HepG2 (cell line): ENCODE data around the gene TNS1.
A peak's percentile ranks its signal among the peaks of the same experiment; 100 is the strongest.

ENCODE experiments used
- NR2F2 ChIP-seq: IDR thresholded peaks from 2 replicates; pipeline ENCODE4 v1.6.1; 2012; ENCODE audit warnings: low read depth, inconsistent platforms, borderline replicate concordance
- POLR2A ChIP-seq, 2 experiments: IDR thresholded peaks; 2 replicates each; pipeline ENCODE4 v1.6.1; 2011; ENCODE audit warnings: low read depth in 2 of 2, low read length in 2 of 2, mild to moderate bottlenecking in 1 of 2, moderate library complexity in 1 of 2; ENCODE audit not compliant: insufficient read depth in 1 of 2
- SETDB1 ChIP-seq: sonication (generic); formaldehyde crosslinking; IDR thresholded peaks from 2 replicates; pipeline ENCODE4 v1.5.1; 2020; ENCODE audit warnings: missing genetic modification reagents, mild to moderate bottlenecking, borderline replicate concordance
- THYN1 ChIP-seq: sonication (generic); formaldehyde crosslinking; IDR thresholded peaks from 2 replicates; pipeline ENCODE4 v1.8.1; 2023; ENCODE audit warnings: low read depth, mild to moderate bottlenecking, moderate library complexity, missing genetic modification reagents, borderline replicate concordance
- ZSCAN22 ChIP-seq: sonication (generic); formaldehyde crosslinking; IDR thresholded peaks from 2 replicates; pipeline ENCODE4 v1.4.0; 2020; ENCODE audit warnings: mild to moderate bottlenecking, missing genetic modification reagents
- TF ChIP-seq, protein P1 (sequence below): fragments of 450-650 bp; IDR thresholded peaks from 2 replicates; pipeline ENCODE4 v1.6.1; 2016
- TF ChIP-seq, protein P2 (sequence below): sonication (generic); formaldehyde crosslinking; IDR thresholded peaks from 2 replicates; pipeline ENCODE4 v1.5.0; 2020; ENCODE audit warnings: mild to moderate bottlenecking, missing genetic modification reagents, moderate library complexity

DNA sequence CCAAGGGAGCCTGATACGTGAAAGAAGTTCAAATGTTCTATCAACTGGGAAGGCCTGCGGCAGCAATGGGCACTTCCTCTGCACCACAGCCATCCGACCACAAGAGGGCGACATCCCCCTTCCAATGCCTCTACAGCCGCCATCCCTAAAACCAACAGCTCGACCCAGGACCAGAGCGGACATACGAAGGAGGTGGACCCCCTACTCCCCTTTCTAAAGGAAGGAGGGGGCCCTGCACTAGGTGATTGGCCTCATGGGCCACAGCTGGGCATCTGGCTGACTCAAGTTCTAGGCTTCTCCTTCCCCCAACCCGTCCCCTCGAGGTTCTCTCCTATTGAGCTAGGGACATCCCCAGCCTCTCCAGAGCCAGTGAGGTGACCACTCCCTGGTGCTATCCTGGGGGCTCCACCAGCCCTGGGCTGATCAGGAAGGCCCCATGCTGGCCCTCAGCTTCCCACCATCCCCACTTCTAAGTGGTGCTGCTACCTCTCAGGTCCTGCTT lies 217.2 kb downstream of the TNS1 start:
- TF ChIP-seq, protein P1, sequence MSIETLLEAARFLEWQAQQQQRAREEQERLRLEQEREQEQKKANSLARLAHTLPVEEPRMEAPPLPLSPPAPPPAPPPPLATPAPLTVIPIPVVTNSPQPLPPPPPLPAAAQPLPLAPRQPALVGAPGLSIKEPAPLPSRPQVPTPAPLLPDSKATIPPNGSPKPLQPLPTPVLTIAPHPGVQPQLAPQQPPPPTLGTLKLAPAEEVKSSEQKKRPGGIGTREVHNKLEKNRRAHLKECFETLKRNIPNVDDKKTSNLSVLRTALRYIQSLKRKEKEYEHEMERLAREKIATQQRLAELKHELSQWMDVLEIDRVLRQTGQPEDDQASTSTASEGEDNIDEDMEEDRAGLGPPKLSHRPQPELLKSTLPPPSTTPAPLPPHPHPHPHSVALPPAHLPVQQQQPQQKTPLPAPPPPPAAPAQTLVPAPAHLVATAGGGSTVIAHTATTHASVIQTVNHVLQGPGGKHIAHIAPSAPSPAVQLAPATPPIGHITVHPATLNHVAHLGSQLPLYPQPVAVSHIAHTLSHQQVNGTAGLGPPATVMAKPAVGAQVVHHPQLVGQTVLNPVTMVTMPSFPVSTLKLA = no peak
- TF ChIP-seq ZSCAN22 (no peak), THYN1 (CRISPR knock-in tag) (no peak), POLR2A (IDR thresholded peaks at IDR 0.05; ENCODE audit: insufficient read depth in 1 of 2, low read depth in 2 of 2, low read length in 2 of 2) (peak in 1 of 2 experiments; percentile 27; a peak in 1 of 4 replicates), NR2F2 (no peak), SETDB1 (CRISPR knock-in tag) (no peak)
- TF ChIP-seq, protein P2, sequence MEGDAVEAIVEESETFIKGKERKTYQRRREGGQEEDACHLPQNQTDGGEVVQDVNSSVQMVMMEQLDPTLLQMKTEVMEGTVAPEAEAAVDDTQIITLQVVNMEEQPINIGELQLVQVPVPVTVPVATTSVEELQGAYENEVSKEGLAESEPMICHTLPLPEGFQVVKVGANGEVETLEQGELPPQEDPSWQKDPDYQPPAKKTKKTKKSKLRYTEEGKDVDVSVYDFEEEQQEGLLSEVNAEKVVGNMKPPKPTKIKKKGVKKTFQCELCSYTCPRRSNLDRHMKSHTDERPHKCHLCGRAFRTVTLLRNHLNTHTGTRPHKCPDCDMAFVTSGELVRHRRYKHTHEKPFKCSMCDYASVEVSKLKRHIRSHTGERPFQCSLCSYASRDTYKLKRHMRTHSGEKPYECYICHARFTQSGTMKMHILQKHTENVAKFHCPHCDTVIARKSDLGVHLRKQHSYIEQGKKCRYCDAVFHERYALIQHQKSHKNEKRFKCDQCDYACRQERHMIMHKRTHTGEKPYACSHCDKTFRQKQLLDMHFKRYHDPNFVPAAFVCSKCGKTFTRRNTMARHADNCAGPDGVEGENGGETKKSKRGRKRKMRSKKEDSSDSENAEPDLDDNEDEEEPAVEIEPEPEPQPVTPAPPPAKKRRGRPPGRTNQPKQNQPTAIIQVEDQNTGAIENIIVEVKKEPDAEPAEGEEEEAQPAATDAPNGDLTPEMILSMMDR (CRISPR knock-in tag) = peak; percentile 99
